Panc1 (cell line): ENCODE measurements around the gene TNFRSF18. TPM values are rescaled to one million over a fixed set of nuclear protein-coding genes. Genes with fewer than 3 reads are reported as not detected.

ENCODE experiments used
- ATAC-seq: fragments of 200-7000 bp; cut with Tn5 transposase; 2 replicates; pipeline ENCODE4 v1.9.1; 2020; ENCODE audit warnings: mild to moderate bottlenecking, moderate library complexity
- BruUV-seq: library from RNA; stranded (reverse); fragments of 400-500 nt; replicated peaks from 2 replicates; lab custom pipeline; 2021; lab: Mats Ljungman, UMichigan
- CTCF ChIA-PET: fragments of 300-600 bp; sonication (Branson Sonifier 250); formaldehyde crosslinking; loops from one replicate; lab custom pipeline; 2022; ENCODE audit warnings: antibody characterized with exemption; lab: Charles Lee
- POLR2A ChIA-PET: fragments of 300-600 bp; sonication (Branson Sonifier 250); formaldehyde crosslinking; loops from one replicate; lab custom pipeline; 2022; ENCODE audit warnings: antibody characterized with exemption; lab: Charles Lee
- DNase-seq: peaks from one replicate; pipeline ENCODE4 v3.0.0-alpha.2; 2010; ENCODE audit warnings: low read depth, low spot score
- H3K27ac ChIP-seq: 2 replicates; pipeline ENCODE4 v1.5.1; 2011; ENCODE audit warnings: mild to moderate bottlenecking, low read length, inconsistent platforms
- H3K27me3 ChIP-seq: fragments of 200-500 bp; sonication (Bioruptor generic); 2 replicates; pipeline ENCODE4 v1.6.0; 2014; ENCODE audit warnings: low read length, inconsistent platforms; ENCODE audit not compliant: control insufficient read depth, insufficient read depth
- H3K36me3 ChIP-seq: fragments of 200-500 bp; sonication (Bioruptor generic); 2 replicates; pipeline ENCODE4 v1.5.1; 2014; ENCODE audit warnings: inconsistent platforms, mild to moderate bottlenecking, low read length, moderate library complexity; ENCODE audit not compliant: control insufficient read depth, insufficient read depth
- H3K4me1 ChIP-seq: 2 replicates; pipeline ENCODE4 v1.5.1; 2011; ENCODE audit warnings: inconsistent platforms, mild to moderate bottlenecking, low read length, moderate library complexity; ENCODE audit not compliant: control insufficient read depth, insufficient read depth
- H3K4me3 ChIP-seq, 2 experiments: 2 replicates each; pipeline ENCODE4 v1.5.1; 2011 to 2012; ENCODE audit warnings: low read depth in 2 of 2, low read length in 2 of 2, mild to moderate bottlenecking in 2 of 2, inconsistent platforms in 1 of 2, moderate library complexity in 1 of 2
- H3K9me3 ChIP-seq: fragments of 200-500 bp; sonication (Bioruptor generic); 2 replicates; pipeline ENCODE4 v1.5.1; 2014; ENCODE audit warnings: low read depth, mild to moderate bottlenecking, inconsistent platforms, low read length, moderate library complexity; ENCODE audit not compliant: control insufficient read depth, insufficient read depth
- CTCF ChIP-seq: fragments of 450-650 bp; IDR thresholded peaks from 2 replicates; pipeline ENCODE4 v1.5.1; 2017; ENCODE audit warnings: mild to moderate bottlenecking
- POLR2AphosphoS5 ChIP-seq: IDR thresholded peaks from 2 replicates; pipeline ENCODE4 v1.6.1; 2012; ENCODE audit warnings: mild to moderate bottlenecking, low read depth, low read length, moderate library complexity
- REST ChIP-seq, 2 experiments: IDR thresholded peaks; 2 replicates each; pipeline ENCODE4 v1.6.1; 2011 to 2012; ENCODE audit warnings: low read depth in 2 of 2, control low read depth in 1 of 2, low read length in 1 of 2, mild to moderate bottlenecking in 1 of 2, moderate library complexity in 1 of 2; ENCODE audit not compliant: insufficient read depth in 1 of 2
- SIN3A ChIP-seq: IDR thresholded peaks from 2 replicates; pipeline ENCODE4 v1.6.1; 2012; ENCODE audit warnings: low read depth, mild to moderate bottlenecking, low read length, moderate library complexity, borderline replicate concordance; ENCODE audit not compliant: insufficient read depth
- TCF7L2 ChIP-seq: IDR thresholded peaks from 2 replicates; pipeline ENCODE4 v1.6.1; 2011; ENCODE audit warnings: mild to moderate bottlenecking, low read depth, low read length, inconsistent platforms
- in situ Hi-C: cut with HindIII; loops from 2 replicates; pipeline ENCODE4 v1.10.0; 2016; ENCODE audit warnings: low sequenced_read_pairs, low pct_unique_long_range_greater_than_20kb
- intact Hi-C: fragments of 100-400 bp; cut with micrococcal nuclease; formaldehyde crosslinking; loops from one replicate; pipeline ENCODE4 v1.10.0; 2022; ENCODE audit not compliant: unreplicated experiment
- total RNA-seq: library from RNA; stranded (reverse); gene quantifications from one replicate; pipeline ENCODE4 v1.2.1, GENCODE V29; 2021; ENCODE audit not compliant: unreplicated experiment

TNFRSF18 gene
- total RNA-seq, 1 experiment from 2014 or later, result 4.3 TPM

GRCh38 chr1:1204998-1205768 is 1.2 kb downstream of the TNFRSF18 start:
- ChIA-PET CTCF (no interaction called here), POLR2A (no interaction called here)
- Histone ChIP-seq H3K36me3 (no peaks in the 10 kb centered on the region), H3K27ac (no peak overlapping the region), H3K9me3 (no peaks in the 10 kb centered on the region), H3K27me3 (no peaks in the 10 kb centered on the region), H3K4me1 (peaks cover 11% of the 10 kb centered on the region), H3K4me3 (no peak overlapping the region)
- BruUV-seq, result no TSS peak
- DNase-seq (no peak), ATAC-seq (no peak)
- in situ Hi-C loops, result no loop called here
- intact Hi-C loops, result no loop called here
- no peak for TF ChIP-seq SIN3A
- TF ChIP-seq CTCF, result no peak
- no peak for TF ChIP-seq TCF7L2
- TF ChIP-seq REST (IDR thresholded peaks at IDR 0.05; ENCODE audit: insufficient read depth in 1 of 2, low read depth in 2 of 2, low read length in 1 of 2), result no peak
- no peak for TF ChIP-seq POLR2AphosphoS5

- Histone ChIP-seq H3K9me3 (no peaks in the 10 kb centered on the region), H3K27me3 (no peaks in the 10 kb centered on the region), H3K4me1 (peaks cover 11% of the 10 kb centered on the region), H3K27ac (no peak overlapping the region), H3K36me3 (no peaks in the 10 kb centered on the region), H3K4me3 (no peak overlapping the region)
- in situ Hi-C loops, result no loop called here
- ChIA-PET POLR2A (no interaction called here), CTCF (no interaction called here)
- DNase-seq, result no peak
- no peak for TF ChIP-seq POLR2AphosphoS5
- TF ChIP-seq SIN3A, result no peak
- TF ChIP-seq TCF7L2, result no peak
- no peak for TF ChIP-seq CTCF
- TF ChIP-seq REST (IDR thresholded peaks at IDR 0.05; ENCODE audit: insufficient read depth in 1 of 2, low read depth in 2 of 2, low read length in 1 of 2), result no peak
- intact Hi-C loops, result no loop called here
- BruUV-seq, result no TSS peak
- no peak for ATAC-seq
Observed at GRCh38 chr1:1204425-1204920, 1.9 kb downstream of the TNFRSF18 start.
